PFSK-1 (cell line): Measurements from ENCODE around the gene SHTN1. TPM values are rescaled to one million over a fixed set of nuclear protein-coding genes. Genes with fewer than 3 reads are reported as not detected.

ENCODE experiments used
- FOXP2 ChIP-seq: optimal IDR thresholded peaks from 2 replicates; pipeline ENCODE3; 2011; ENCODE audit warnings: borderline replicate concordance, control low read depth, inconsistent platforms; ENCODE audit not compliant: insufficient read depth; ENCODE audit errors: extremely low read length, extremely low read depth
- POLR2AphosphoS5 ChIP-seq: IDR thresholded peaks from 2 replicates; pipeline ENCODE4 v1.6.1; 2012; ENCODE audit warnings: low read depth, mild to moderate bottlenecking, control low read depth, low read length, moderate library complexity
- REST ChIP-seq, 2 experiments: IDR thresholded peaks; 2 replicates each; pipeline versions ENCODE4 v1.6.1 to v1.8.0; 2011 to 2012; ENCODE audit warnings: low read depth in 2 of 2, low read length in 2 of 2, control low read depth in 1 of 2, inconsistent platforms in 1 of 2, mild to moderate bottlenecking in 1 of 2, moderate library complexity in 1 of 2; ENCODE audit not compliant: insufficient read depth in 1 of 2
- SIN3A ChIP-seq: IDR thresholded peaks from 2 replicates; pipeline ENCODE4 v1.6.1; 2012; ENCODE audit warnings: mild to moderate bottlenecking, low read length, moderate library complexity, borderline replicate concordance; ENCODE audit not compliant: insufficient read depth
- TAF1 ChIP-seq: IDR thresholded peaks from 2 replicates; pipeline ENCODE4 v1.6.1; 2012; ENCODE audit warnings: low read length, control low read depth, borderline replicate concordance; ENCODE audit not compliant: insufficient read depth
- polyA plus RNA-seq: library from polyadenylated mRNA; unstranded; fragments of >200 nt; gene quantifications from one replicate; pipeline ENCODE4 v1.2.1, GENCODE V29; 2012; ENCODE audit warnings: low read depth, missing spikeins; ENCODE audit not compliant: insufficient read length

Gene SHTN1
- polyA plus RNA-seq, result 6.7 TPM

GRCh38 chr10:117005026-117005526 is at the start of gene SHTN1:
Gene SHTN1 (minus strand): TSS chr10:117005187. CDS start chr10:117005079, 108 bp downstream.
- no peak for TF ChIP-seq POLR2AphosphoS5

GRCh38 chr10:117053482-117053881 is 48.5 kb upstream of the SHTN1 start:
- TF ChIP-seq SIN3A (no peak), TAF1 (no peak), REST (IDR thresholded peaks at IDR 0.05; ENCODE audit: insufficient read depth in 1 of 2, low read depth in 2 of 2, low read length in 2 of 2) (no peak), FOXP2 (no peak)

GRCh38 chr10:117047947-117048346 is 43.0 kb upstream of the SHTN1 start:
- TF ChIP-seq FOXP2 (no peak), REST (IDR thresholded peaks at IDR 0.05; ENCODE audit: insufficient read depth in 1 of 2, low read depth in 2 of 2, low read length in 2 of 2) (no peak), POLR2AphosphoS5 (no peak), TAF1 (no peak), SIN3A (no peak)

- TF ChIP-seq SIN3A (no peak), REST (IDR thresholded peaks at IDR 0.05; ENCODE audit: insufficient read depth in 1 of 2, low read depth in 2 of 2, low read length in 2 of 2) (no peak), FOXP2 (no peak)
These were observed 11.3 kb upstream of the SHTN1 start for GRCh38 chr10:117016266-117016665.

GRCh38 chr10:117014835-117015234 is 9.8 kb upstream of the SHTN1 start:
- no peak for TF ChIP-seq SIN3A
- TF ChIP-seq POLR2AphosphoS5, result no peak
- TF ChIP-seq FOXP2, result no peak
- no peak for TF ChIP-seq TAF1
- no peak for TF ChIP-seq REST (IDR thresholded peaks at IDR 0.05; ENCODE audit: insufficient read depth in 1 of 2, low read depth in 2 of 2, low read length in 2 of 2)
